ENCODE measurements around the gene PAGE2. TPM values are rescaled to one million over a fixed set of nuclear protein-coding genes. Genes with fewer than 3 reads are reported as not detected.
"Not testable (repeated sequence)": the region's sequence is repeated elsewhere in the genome, so short reads cannot be mapped to it uniquely, and the experiment has no call there.

The PAGE2 gene
- total and polyA plus RNA-seq, 9 of the 15 experiments (the other 6 are each of a cell fraction or from before 2014, with no cell fraction given), result 0.40 to 3.7 (median 1.5) TPM; not detected in 1

DNA sequence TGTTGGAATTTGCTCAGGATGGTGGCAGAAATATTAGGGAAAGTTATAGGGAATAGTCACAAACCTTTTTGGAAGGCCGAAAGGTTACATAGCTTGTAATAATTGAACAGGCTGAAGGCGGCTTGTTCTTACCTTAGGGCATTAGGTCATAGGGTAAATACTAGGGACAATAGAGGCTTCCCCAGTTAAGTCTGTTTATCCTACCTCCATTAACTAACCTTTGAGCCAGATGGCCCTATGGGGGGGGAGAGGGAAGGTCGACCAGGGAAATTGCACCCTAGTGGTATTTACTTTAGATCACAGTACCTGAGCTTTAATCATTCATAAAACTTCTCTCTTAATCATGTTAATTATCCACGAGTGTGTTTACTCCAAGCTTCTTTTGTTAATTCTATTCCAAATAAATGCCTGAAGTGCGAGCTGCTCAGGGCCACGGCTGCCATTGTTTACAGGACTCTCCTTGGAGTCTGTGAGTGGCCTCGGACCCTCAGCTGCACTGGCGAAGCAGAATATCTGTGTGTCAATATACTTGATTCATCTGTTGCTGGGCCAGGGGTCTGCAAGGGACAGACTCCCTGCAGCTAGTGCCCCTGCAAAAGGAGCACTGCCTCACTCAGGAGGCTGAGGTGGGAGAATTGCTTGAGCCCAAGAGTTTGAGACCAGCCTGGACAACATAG is 22.9 kb downstream of the PAGE2 start (continued):
- TF ChIP-seq, protein P1, sequence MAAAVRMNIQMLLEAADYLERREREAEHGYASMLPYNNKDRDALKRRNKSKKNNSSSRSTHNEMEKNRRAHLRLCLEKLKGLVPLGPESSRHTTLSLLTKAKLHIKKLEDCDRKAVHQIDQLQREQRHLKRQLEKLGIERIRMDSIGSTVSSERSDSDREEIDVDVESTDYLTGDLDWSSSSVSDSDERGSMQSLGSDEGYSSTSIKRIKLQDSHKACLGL (CRISPR knock-in tag; IDR thresholded peaks at IDR 0.05; ENCODE audit: borderline replicate concordance, poor library complexity, severe bottlenecking), result no peak

DNA sequence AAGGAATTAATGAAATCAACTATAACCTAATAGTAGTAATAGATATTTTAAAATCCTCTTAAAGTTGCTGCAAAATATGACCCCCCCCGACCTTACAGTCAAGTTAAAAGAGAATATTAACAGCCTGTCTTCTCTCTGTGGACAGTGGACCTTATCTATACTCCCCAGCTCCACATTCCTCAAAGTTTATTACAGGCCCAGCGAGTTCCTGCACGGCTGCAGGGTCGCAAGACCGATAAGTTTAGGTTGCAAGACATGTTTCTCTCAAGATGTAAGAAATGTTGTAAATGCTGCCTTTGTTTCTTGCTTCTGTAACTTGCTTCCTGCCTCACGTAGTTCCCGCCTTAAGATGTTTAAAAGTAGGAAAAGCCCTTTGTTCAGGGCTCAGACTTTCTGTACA is 27.8 kb downstream of the PAGE2 start:
- peak; percentile 20 to 82 (median 29) for DNase-seq (ENCODE audit: extremely low read depth in 1 of 4, low spot score in 3 of 4)
- peak; percentile 92 for TF ChIP-seq SMARCA4 (IDR thresholded peaks at IDR 0.05)
- 0 out of 2 replicates have a peak, but pooled peaks have one; percentile 54 for TF ChIP-seq NCOA1 (IDR thresholded peaks at IDR 0.05; ENCODE audit: low read depth)
- TF ChIP-seq TEAD4 (IDR thresholded peaks at IDR 0.05; ENCODE audit: low read length), result peak; percentile 97
- not testable (repeated sequence) for TF ChIP-seq TEAD4 (CRISPR knock-in tag; IDR thresholded peaks at IDR 0.05; ENCODE audit: borderline replicate concordance); NR2C2 (CRISPR knock-in tag; IDR thresholded peaks at IDR 0.05)
- TF ChIP-seq MTA2 (IDR thresholded peaks at IDR 0.05; ENCODE audit: low read depth), result peak; percentile 94
- TF ChIP-seq RNF2 (IDR thresholded peaks at IDR 0.05), result peak; percentile 60; the same call in 1 of the 2 replicates
- peak; percentile 90 for TF ChIP-seq EP300 (IDR thresholded peaks at IDR 0.05; ENCODE audit: low read length)
- TF ChIP-seq, protein P2, sequence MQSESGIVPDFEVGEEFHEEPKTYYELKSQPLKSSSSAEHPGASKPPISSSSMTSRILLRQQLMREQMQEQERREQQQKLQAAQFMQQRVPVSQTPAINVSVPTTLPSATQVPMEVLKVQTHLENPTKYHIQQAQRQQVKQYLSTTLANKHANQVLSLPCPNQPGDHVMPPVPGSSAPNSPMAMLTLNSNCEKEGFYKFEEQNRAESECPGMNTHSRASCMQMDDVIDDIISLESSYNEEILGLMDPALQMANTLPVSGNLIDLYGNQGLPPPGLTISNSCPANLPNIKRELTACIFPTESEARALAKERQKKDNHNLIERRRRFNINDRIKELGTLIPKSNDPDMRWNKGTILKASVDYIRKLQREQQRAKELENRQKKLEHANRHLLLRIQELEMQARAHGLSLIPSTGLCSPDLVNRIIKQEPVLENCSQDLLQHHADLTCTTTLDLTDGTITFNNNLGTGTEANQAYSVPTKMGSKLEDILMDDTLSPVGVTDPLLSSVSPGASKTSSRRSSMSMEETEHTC (IDR thresholded peaks at IDR 0.05), result peak; percentile 53; the same call in 1 of the 2 replicates
- TF ChIP-seq, protein P3, sequence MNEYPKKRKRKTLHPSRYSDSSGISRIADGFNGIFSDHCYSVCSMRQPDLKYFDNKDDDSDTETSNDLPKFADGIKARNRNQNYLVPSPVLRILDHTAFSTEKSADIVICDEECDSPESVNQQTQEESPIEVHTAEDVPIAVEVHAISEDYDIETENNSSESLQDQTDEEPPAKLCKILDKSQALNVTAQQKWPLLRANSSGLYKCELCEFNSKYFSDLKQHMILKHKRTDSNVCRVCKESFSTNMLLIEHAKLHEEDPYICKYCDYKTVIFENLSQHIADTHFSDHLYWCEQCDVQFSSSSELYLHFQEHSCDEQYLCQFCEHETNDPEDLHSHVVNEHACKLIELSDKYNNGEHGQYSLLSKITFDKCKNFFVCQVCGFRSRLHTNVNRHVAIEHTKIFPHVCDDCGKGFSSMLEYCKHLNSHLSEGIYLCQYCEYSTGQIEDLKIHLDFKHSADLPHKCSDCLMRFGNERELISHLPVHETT (CRISPR knock-in tag; conservative IDR thresholded peaks at IDR 0.05 in 1 of 2, IDR thresholded peaks at IDR 0.05 in 1 of 2), result 0 out of 4 replicates have a peak, but pooled peaks of 1 of the 2 experiments have one; percentile 44
- 0 out of 2 replicates have a peak, but pooled peaks have one; percentile 27 for TF ChIP-seq NR2C2 (tag; IDR thresholded peaks at IDR 0.05)
- TF ChIP-seq ATF7 (IDR thresholded peaks at IDR 0.05), result peak; percentile 23; the same call in 1 of the 2 replicates
- TF ChIP-seq PML (IDR thresholded peaks at IDR 0.05; ENCODE audit: low read length), result peak; percentile 88
- peak; percentile 83 for TF ChIP-seq POLR2AphosphoS5 (IDR thresholded peaks at IDR 0.05; ENCODE audit: control insufficient read depth, insufficient read depth, low read depth, low read length)
- TF ChIP-seq KLF16 (IDR thresholded peaks at IDR 0.05), result peak; percentile 87
- peak; percentile 59; the same call in 1 of the 2 replicates for TF ChIP-seq PHB2 (IDR thresholded peaks at IDR 0.05; ENCODE audit: low read depth)
- peak; percentile 88 for TF ChIP-seq SOX6 (IDR thresholded peaks at IDR 0.05)
- peak; percentile 92 for TF ChIP-seq LEF1 (IDR thresholded peaks at IDR 0.05)

More for the DNA sequence above, 27.8 kb downstream of the PAGE2 start:
- H4K20me1 ChIP-seq (replicated peaks; ENCODE audit: control insufficient read depth, insufficient read depth, low read length); H3K36me3 ChIP-seq (ENCODE audit: control insufficient read depth, insufficient read depth, low read length); in situ Hi-C loops (cut with MboI); H3K79me2 ChIP-seq (ENCODE audit: control insufficient read depth, insufficient read depth, low read length); H3K27me3 ChIP-seq (ENCODE audit: control insufficient read depth in 2 of 2, insufficient read depth in 2 of 2, low read length in 2 of 2); CTCF ChIA-PET (ENCODE audit: low intra/inter-chr PET ratio); H3K9me3 ChIP-seq (replicated peaks; ENCODE audit: control insufficient read depth, insufficient read depth, low read depth, low read length); BruUV-seq (replicated peaks); H3K4me3 ChIP-seq; H3K9me1 ChIP-seq (ENCODE audit: control insufficient read depth, insufficient read depth, low read length); intact Hi-C loops (cut with micrococcal nuclease): not testable (repeated sequence)
- Histone ChIP-seq H3K4me2 (ENCODE audit: insufficient read depth, low read length) (peak overlapping the region; percentile 58; the same call in 1 of the 2 replicates), H2AFZ (ENCODE audit: low read depth, low read length) (peak overlapping the region; percentile 66), H3K27ac (ENCODE audit: extremely low read depth, low read depth, low read length) (peak overlapping the region; percentile 75), H3K9ac (ENCODE audit: insufficient read depth in 1 of 2, low read depth in 2 of 2, low read length in 2 of 2) (peak overlapping the region in 1 of 2 experiments; percentile 39; a peak in 1 of 4 replicates), H3K4me1 (replicated peaks in 1 of 2; ENCODE audit: control insufficient read depth in 2 of 2, insufficient read depth in 2 of 2, low read length in 2 of 2) (peaks cover 0 to 54% of the 10 kb centered on the region in 2 experiments; a peak in 3 of 5 replicates)
- ATAC-seq (peak; percentile 53), FAIRE-seq (peak; percentile 71)
- POLR2A ChIA-PET, result interaction anchor here (0.8 kb wide), 1 partner anchor 18 kb away, joined by 3 read pairs; no protein-coding TSS in a partner anchor
- WGBS (ENCODE audit: insufficient coverage, low coverage, missing lambda C conversion rate), result 0% methylated on average over 7 of the region's 7 CpGs
